K562 (cell line): ENCODE measurements around the gene ZNF74. TPM values are rescaled to one million over a fixed set of nuclear protein-coding genes. Genes with fewer than 3 reads are reported as not detected.

Experiments
- CBX3 ChIP-seq, 2 experiments: IDR thresholded peaks; 1 replicate in 1 of 2; 2 replicates in 1 of 2; pipeline ENCODE4 v1.6.1; 2012; ENCODE audit warnings: inconsistent platforms in 2 of 2, low read length in 2 of 2, borderline replicate concordance in 1 of 2, control low read depth in 1 of 2
- ESRRA ChIP-seq: fragments of 450-650 bp; IDR thresholded peaks from 2 replicates; pipeline ENCODE4 v1.6.1; 2014; ENCODE audit warnings: low read depth, mild to moderate bottlenecking, moderate library complexity, borderline replicate concordance
- GABPB2 ChIP-seq: fragments of 250-450 bp; sonication (Bioruptor Pico); conservative IDR thresholded peaks from 2 replicates; pipeline ENCODE4 v1.5.1; 2021; ENCODE audit warnings: mild to moderate bottlenecking
- HDAC2 ChIP-seq: fragments of 450-650 bp; IDR thresholded peaks from 2 replicates; pipeline ENCODE4 v1.6.1; 2016; ENCODE audit warnings: mild to moderate bottlenecking
- IFI16 ChIP-seq: fragments of 250-450 bp; sonication (Bioruptor Pico); IDR thresholded peaks from 2 replicates; pipeline ENCODE4 v2.1.2; 2022; ENCODE audit warnings: mild to moderate bottlenecking, inconsistent platforms
- MIER1 ChIP-seq: fragments of 450-650 bp; IDR thresholded peaks from 2 replicates; pipeline ENCODE4 v1.6.1; 2016; ENCODE audit warnings: antibody characterized with exemption, mild to moderate bottlenecking, low read depth
- SAFB ChIP-seq: fragments of 200-400 bp; formaldehyde crosslinking; IDR thresholded peaks from 2 replicates; pipeline ENCODE4 v1.6.1; 2017; ENCODE audit warnings: low read depth, low read length, borderline replicate concordance
- SIN3B ChIP-seq: fragments of 450-650 bp; IDR thresholded peaks from 2 replicates; pipeline ENCODE4 v1.6.1; 2017; ENCODE audit warnings: low read depth, mild to moderate bottlenecking, moderate library complexity
- TAF7 ChIP-seq: fragments of 450-650 bp; IDR thresholded peaks from 2 replicates; pipeline ENCODE4 v1.6.1; 2016; ENCODE audit warnings: missing genetic modification characterization, missing compliant biosample characterization
- TEAD4 ChIP-seq, 2 experiments: sonication (generic) in 1 of 2; formaldehyde crosslinking in 1 of 2; IDR thresholded peaks; 2 replicates each; pipeline versions ENCODE4 v1.6.1 to v1.8.0; 2012 to 2022; ENCODE audit warnings: borderline replicate concordance in 1 of 2, inconsistent platforms in 1 of 2, low read length in 1 of 2, mild to moderate bottlenecking in 1 of 2, missing genetic modification reagents in 1 of 2
- XRCC4 ChIP-seq: IDR thresholded peaks from one replicate; pipeline ENCODE4 v1.6.1; 2011; ENCODE audit not compliant: insufficient read depth, insufficient read length; ENCODE audit errors: extremely low read depth
- ZNF12 ChIP-seq: sonication (generic); formaldehyde crosslinking; IDR thresholded peaks from 2 replicates; pipeline ENCODE4 v1.4.0; 2020; ENCODE audit warnings: mild to moderate bottlenecking, missing genetic modification reagents
- ZNF197 ChIP-seq: fragments of 200-800 bp; sonication (Bioruptor generic); IDR thresholded peaks from 2 replicates; pipeline ENCODE4 v1.6.1; 2016; ENCODE audit warnings: low read depth, missing genetic modification characterization, missing compliant biosample characterization
- ZNF589 ChIP-seq: fragments of 200-800 bp; sonication (Bioruptor generic); IDR thresholded peaks from 2 replicates; pipeline ENCODE4 v1.6.1; 2016; ENCODE audit warnings: low read depth, missing genetic modification characterization, missing compliant biosample characterization
- ZNF77 ChIP-seq: fragments of 250-450 bp; sonication (Bioruptor Pico); IDR thresholded peaks from 2 replicates; pipeline ENCODE4 v1.5.0; 2020
- polyA plus RNA-seq, 8 experiments: library from polyadenylated mRNA; depleted of rRNA in 4 of 8; stranded (reverse) in 5 of 8; unstranded in 3 of 8; fragments of >200 nt; fragmentation: Nextera tagmentation in 2 of 8; fragmentation: Illumina TruSeq in 1 of 8; extraction: Ambion mirVana in 2 of 8; extraction: Trizol in 1 of 8; gene quantifications; 2 replicates each; pipeline versions ENCODE4 v1.2.1 to v1.2.3, GENCODE V29; 2011 to 2014; ENCODE audit warnings: inconsistent platforms in 1 of 8, missing spikeins in 1 of 8
- total RNA-seq, 7 experiments: library from RNA; depleted of rRNA in 6 of 7; stranded (reverse); fragments of >200 nt in 6 of 7; fragmentation: Illumina TruSeq in 2 of 7; extraction: Trizol in 2 of 7; gene quantifications; 2 replicates each; pipeline versions ENCODE4 v1.2.1 to v1.2.3, GENCODE V29; 2011 to 2021; ENCODE audit warnings: low replicate concordance in 1 of 7
- TF ChIP-seq, protein P1 (sequence below): IDR thresholded peaks from 3 replicates; pipeline ENCODE4 v1.6.1; 2011; ENCODE audit warnings: borderline replicate concordance, mild to moderate bottlenecking; ENCODE audit not compliant: insufficient read length, insufficient read depth
- TF ChIP-seq, protein P2 (sequence below): sonication (generic); formaldehyde crosslinking; IDR thresholded peaks from 2 replicates; pipeline ENCODE4 v1.8.1; 2023; ENCODE audit warnings: missing genetic modification reagents, mild to moderate bottlenecking, borderline replicate concordance
- TF ChIP-seq, protein P3 (sequence below): fragments of 200-800 bp; sonication (Bioruptor generic); IDR thresholded peaks from 2 replicates; pipeline ENCODE4 v1.6.1; 2017; ENCODE audit warnings: missing genetic modification characterization, missing compliant biosample characterization
- TF ChIP-seq, protein P4 (sequence below): fragments of 250-450 bp; sonication (Bioruptor Pico); IDR thresholded peaks from 2 replicates; pipeline ENCODE4 v1.8.0; 2022; ENCODE audit warnings: inconsistent platforms, mild to moderate bottlenecking, moderate library complexity, borderline replicate concordance

The ZNF74 gene
- total and polyA plus RNA-seq, 9 of the 15 experiments (the other 6 are each of a cell fraction or from before 2014, with no cell fraction given): 2.4 to 53.5 (median 31.5) TPM

DNA sequence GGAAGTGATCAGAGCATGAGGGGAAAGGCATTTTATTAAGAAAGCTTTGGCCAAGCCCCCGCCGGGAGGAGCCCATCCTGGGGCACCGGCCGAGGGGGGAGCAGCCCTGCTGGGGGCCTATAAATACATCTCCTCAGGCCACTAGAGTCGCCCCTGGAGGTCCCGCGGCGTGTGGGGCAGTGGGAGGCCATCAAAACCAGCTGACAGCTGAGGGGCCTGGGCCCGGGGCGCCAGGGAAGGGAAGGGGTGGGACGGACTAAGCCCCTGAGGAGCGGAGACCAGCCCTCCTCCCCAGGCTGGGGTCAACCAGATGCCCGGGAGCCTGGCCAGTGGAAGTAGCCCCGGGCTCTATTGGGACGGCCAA, 30.6 kb downstream of the ZNF74 start (continued):
- no peak for TF ChIP-seq ESRRA
- TF ChIP-seq SIN3B: no peak
- TF ChIP-seq SAFB: no peak
- TF ChIP-seq GABPB2 (CRISPR knock-in tag): no peak
- TF ChIP-seq ZNF77: no peak
- no peak for TF ChIP-seq XRCC4
- no peak for TF ChIP-seq HDAC2
- peak; percentile 57; the same call in 1 of the 2 replicates for TF ChIP-seq ZNF12
- no peak for TF ChIP-seq ZNF589 (CRISPR knock-in tag)
- TF ChIP-seq, protein P1, sequence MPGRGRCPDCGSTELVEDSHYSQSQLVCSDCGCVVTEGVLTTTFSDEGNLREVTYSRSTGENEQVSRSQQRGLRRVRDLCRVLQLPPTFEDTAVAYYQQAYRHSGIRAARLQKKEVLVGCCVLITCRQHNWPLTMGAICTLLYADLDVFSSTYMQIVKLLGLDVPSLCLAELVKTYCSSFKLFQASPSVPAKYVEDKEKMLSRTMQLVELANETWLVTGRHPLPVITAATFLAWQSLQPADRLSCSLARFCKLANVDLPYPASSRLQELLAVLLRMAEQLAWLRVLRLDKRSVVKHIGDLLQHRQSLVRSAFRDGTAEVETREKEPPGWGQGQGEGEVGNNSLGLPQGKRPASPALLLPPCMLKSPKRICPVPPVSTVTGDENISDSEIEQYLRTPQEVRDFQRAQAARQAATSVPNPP: no peak
- no peak for TF ChIP-seq ZNF197
- TF ChIP-seq, protein P2, sequence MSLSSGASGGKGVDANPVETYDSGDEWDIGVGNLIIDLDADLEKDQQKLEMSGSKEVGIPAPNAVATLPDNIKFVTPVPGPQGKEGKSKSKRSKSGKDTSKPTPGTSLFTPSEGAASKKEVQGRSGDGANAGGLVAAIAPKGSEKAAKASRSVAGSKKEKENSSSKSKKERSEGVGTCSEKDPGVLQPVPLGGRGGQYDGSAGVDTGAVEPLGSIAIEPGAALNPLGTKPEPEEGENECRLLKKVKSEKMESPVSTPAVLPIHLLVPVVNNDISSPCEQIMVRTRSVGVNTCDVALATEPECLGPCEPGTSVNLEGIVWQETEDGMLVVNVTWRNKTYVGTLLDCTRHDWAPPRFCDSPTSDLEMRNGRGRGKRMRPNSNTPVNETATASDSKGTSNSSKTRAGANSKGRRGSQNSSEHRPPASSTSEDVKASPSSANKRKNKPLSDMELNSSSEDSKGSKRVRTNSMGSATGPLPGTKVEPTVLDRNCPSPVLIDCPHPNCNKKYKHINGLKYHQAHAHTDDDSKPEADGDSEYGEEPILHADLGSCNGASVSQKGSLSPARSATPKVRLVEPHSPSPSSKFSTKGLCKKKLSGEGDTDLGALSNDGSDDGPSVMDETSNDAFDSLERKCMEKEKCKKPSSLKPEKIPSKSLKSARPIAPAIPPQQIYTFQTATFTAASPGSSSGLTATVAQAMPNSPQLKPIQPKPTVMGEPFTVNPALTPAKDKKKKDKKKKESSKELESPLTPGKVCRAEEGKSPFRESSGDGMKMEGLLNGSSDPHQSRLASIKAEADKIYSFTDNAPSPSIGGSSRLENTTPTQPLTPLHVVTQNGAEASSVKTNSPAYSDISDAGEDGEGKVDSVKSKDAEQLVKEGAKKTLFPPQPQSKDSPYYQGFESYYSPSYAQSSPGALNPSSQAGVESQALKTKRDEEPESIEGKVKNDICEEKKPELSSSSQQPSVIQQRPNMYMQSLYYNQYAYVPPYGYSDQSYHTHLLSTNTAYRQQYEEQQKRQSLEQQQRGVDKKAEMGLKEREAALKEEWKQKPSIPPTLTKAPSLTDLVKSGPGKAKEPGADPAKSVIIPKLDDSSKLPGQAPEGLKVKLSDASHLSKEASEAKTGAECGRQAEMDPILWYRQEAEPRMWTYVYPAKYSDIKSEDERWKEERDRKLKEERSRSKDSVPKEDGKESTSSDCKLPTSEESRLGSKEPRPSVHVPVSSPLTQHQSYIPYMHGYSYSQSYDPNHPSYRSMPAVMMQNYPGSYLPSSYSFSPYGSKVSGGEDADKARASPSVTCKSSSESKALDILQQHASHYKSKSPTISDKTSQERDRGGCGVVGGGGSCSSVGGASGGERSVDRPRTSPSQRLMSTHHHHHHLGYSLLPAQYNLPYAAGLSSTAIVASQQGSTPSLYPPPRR (CRISPR knock-in tag): no peak
- TF ChIP-seq CBX3 (IDR thresholded peaks at IDR 0.05; ENCODE audit: borderline replicate concordance in 1 of 2, low read length in 2 of 2): no peak
- no peak for TF ChIP-seq TAF7 (tag)
- no peak for TF ChIP-seq TEAD4 (IDR thresholded peaks at IDR 0.05; ENCODE audit: low read length)
- TF ChIP-seq TEAD4 (CRISPR knock-in tag; IDR thresholded peaks at IDR 0.05; ENCODE audit: borderline replicate concordance): no peak
- TF ChIP-seq, protein P3, sequence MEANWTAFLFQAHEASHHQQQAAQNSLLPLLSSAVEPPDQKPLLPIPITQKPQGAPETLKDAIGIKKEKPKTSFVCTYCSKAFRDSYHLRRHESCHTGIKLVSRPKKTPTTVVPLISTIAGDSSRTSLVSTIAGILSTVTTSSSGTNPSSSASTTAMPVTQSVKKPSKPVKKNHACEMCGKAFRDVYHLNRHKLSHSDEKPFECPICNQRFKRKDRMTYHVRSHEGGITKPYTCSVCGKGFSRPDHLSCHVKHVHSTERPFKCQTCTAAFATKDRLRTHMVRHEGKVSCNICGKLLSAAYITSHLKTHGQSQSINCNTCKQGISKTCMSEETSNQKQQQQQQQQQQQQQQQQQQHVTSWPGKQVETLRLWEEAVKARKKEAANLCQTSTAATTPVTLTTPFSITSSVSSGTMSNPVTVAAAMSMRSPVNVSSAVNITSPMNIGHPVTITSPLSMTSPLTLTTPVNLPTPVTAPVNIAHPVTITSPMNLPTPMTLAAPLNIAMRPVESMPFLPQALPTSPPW: no peak
- TF ChIP-seq, protein P4, sequence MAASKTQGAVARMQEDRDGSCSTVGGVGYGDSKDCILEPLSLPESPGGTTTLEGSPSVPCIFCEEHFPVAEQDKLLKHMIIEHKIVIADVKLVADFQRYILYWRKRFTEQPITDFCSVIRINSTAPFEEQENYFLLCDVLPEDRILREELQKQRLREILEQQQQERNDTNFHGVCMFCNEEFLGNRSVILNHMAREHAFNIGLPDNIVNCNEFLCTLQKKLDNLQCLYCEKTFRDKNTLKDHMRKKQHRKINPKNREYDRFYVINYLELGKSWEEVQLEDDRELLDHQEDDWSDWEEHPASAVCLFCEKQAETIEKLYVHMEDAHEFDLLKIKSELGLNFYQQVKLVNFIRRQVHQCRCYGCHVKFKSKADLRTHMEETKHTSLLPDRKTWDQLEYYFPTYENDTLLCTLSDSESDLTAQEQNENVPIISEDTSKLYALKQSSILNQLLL (CRISPR knock-in tag): 0 out of 2 replicates have a peak, but pooled peaks have one; percentile 4
- no peak for TF ChIP-seq IFI16 (CRISPR knock-in tag)
- TF ChIP-seq MIER1: no peak
